DMS114 treated with DMSO at 0.1 percent for 48 hours (cell line): ENCODE data around the gene ZNHIT1.
A peak's percentile ranks its signal among the peaks of the same experiment; 100 is the strongest.
"Not testable (repeated sequence)": the region's sequence is repeated elsewhere in the genome, so short reads cannot be mapped to it uniquely, and the experiment has no call there.

Source experiments
- DNase-seq: peaks from one replicate; lab custom pipeline; 2025; ENCODE audit not compliant: unreplicated experiment; lab: John Stamatoyannopoulos, UW

Gene ZNHIT1

DNA sequence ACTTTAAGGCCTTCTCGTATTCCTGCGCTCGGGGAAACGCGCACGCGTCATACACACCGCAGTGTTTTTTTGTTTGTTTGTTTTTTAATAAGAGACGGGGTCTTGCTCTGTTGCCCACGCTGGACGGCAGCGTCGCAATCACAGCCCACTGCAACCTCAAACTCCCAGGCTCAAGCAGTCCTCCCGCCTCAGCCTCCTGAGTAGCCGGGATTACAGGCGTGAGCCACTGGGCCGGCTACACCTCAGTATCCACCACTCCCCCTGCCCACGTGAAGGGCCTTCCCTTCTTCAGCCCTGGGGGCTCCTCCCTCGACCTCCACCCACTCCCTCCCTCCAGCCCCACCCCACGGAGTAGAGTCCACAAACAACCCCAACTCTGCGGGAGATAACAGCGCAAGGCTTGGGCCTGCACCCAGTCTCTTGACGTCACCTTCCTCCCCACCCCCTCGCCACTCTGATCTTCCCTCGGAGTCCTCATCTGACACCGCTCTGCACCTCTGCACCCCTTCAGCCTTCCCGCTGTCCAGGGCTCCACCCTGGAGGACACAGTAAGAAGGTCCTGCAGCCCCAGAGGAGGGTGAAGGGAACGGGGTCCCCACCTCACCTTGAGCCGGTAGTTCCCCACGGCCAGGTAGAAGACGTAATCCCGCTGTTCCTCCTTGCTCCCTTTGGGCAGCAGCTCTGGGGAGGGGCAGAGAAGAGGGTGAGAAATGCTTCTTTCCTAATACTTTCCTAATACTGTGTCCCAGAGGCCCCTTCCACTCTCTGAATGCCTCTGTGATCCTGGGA, 22.5 kb downstream of the ZNHIT1 start:
- no peak for DNase-seq

DNA sequence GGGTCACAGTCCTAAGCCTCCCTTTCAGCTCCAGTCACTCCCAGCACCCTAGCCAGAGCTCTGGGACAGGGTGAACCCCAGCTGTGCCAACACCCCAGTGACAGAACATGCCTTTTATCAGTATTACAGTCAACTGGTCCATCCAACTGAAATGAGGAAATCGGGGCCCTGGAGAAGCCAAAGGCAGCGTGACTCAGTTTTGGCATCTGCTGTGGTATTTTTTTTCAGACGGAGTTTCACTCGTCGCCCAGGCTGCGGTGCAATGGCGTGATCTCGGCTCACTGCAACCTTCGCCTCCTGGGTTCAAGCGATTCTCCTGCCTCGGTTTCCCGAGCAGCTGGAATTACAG, 23.0 kb downstream of the ZNHIT1 start:
- no peak for DNase-seq

DNA sequence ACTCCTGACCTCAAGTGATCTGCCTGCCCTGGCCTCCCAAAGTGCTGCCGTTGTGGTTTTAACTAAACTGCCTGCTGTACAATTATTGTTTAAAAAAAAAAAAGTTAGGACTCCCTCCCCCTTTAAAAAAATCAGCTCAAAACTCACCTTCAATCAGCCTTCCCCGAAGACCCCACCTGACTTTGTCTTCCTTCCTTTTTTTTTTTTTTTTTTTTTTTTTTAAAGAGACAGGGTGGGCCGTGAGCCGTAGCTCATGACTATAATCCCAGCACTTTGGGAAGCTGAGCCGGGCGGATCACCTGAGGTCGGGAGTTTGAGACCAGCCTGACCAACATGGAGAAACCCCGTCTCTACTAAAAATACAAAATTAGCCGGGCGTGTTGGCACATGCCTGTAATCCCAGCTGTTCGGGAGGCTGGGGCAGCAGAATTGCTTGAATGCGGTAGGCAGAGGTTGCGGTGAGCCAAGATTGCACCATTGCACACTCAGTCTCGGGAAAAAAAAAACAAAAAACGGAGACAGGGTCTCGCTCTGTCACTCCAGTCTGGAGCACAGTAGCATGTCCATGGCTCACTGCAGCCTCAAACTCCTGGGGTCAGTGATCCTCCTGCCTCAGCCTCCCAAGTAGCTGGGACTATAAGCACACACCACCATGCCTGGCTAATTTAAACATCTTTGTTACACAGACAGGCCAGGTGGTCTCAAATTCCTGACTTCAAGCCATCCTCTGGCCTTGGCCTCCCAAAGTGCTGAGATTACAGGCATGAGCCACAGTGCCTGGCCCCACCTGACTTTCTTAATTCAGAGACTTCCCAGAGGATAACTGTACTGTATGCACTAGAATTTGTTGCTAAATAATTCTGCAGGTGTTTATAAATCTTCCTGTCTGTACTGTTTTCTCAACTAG, 23.7 kb downstream of the ZNHIT1 start:
- no peak for DNase-seq

DNA sequence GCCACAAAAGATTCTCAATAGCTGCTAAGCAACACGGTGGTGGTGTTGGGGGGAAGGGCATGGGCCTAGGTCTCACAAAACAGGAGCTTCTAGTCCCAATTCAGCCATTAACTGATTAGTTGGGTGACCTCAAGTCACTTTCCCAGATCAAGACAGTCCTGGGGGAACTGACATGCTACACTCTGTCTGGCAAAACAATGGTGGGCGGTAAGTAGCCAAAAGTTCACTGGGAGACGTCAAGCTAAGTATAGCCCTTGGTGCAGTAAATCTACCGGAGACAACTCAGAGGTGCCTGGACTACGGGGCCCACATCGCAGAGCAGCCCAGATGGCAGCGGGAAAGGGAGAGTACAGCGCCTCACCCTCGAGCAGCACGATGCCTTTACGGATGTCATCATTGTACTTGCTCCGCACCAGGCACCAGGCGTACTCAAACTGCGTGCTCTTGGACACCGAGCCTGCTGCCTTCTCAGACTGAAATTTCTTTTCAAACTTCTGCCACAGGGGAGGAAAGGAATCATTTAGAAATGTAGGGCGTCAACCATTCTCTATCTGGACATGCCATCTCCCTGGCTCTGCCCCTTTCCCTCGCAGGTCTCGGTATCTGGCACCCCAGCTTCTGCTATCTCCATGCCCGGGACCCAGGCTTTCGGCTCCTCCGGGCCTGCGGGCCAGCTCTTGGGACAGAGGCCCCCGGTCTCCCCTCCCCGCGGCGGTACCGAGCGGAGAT, 25.8 kb downstream of the ZNHIT1 start:
- DNase-seq, result peak; percentile 48

DNA sequence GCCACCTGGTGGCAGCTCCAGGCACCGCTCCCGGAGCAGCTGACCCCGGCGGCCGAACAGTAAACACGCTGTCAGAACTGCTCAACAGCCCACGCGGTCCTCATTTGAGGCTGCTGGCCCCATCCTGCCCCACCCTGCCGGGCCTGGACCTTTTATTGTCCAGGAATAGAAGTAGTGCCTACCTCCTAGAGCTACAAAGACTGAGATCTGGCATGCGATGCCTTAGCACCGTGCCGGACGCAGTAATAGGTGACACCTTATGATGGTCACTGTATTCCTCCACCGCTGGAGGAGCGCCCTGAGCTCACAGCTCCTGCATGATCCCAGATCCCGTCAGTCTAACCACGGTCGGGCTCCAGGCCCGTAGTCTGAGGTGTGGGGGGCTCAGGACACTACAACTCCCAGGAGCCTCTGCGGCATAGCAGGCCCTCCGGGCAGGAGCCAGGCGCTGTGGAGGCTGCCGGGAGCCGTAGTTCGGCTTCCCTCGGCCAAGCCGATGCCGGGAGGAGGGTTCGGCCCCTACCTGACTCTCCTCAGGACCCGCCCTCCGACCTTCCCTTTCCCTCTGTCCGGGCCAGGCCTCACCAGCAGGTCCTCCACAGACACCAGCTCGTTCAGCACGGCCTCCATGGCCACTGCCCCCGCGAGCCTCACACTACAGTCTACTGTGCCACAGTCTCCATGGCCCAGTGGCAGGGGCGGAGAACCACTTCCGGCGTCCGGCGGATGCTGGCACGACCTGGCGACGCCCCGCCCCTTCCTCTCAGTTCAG, 26.6 kb downstream of the ZNHIT1 start, which contains the start of gene FIS1:
FIS1 (minus strand) TSS at position 707 of the 772 bp plus-strand sequence; CDS start at position 630, 77 bp downstream.
- peak; percentile 86 for DNase-seq

DNA sequence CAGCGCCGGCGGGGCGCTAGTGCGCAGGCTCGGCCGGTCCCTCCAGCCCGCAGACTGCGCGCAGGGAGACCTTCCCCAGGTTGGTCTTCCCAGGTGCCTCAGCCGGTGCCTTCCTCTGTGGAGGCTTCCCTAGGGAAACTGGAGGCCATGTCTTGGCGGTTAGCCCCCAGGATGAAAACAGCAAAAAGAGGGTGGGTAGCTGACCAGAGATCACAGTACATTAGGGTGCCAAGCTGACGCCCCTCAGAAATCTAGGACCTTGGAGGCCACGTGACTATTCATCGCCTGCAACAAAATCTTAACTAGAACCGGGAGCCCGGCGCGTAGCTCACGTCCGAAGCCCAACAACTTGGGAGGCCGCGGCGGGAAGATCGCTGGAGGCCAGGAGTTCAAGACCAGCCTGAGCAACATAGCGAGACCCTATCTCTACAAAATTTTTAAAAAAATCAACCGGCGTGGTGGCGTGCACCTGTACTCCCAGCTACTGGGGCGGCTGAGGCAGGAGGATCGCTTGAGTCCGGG, 27.2 kb downstream of the ZNHIT1 start:
- no peak for DNase-seq

DNA sequence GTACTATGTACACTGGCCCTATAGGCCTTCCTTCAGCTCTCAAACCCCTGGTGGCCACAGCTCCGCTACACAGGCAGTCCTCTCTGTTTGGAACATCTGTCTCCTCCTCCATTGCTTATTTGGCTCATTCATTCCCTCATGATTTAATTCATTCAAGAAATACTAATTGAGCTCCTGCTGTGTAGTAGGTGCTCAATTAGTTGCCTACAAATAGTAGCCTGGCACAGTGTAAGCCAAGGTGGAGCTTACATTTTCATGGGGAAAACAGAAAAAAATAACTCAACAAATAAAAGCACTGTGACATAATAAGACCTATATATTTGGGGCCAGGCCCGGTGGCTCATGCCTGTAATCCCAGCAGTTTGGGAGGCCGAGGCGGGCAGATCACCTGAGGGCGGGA, 30.3 kb downstream of the ZNHIT1 start:
- DNase-seq, result peak; percentile 27

DNA sequence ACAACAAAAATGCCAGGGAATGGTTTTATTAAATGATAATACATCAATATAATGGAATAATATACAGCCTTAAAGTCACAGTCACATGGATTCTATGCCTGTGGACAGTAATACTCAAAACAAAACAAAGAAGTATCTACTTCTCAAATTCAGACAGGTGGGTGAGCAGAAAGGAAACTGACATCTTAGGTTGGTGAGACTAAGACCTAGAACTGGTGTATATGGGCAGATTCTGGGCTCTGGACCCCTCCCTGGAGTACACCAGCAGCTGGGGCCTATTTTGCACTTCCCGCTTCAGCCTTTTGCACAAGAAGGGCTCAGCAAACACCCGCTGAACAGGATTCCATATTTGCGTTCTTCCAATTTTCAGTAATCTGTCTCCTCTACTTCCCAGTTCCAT, 32.4 kb downstream of the ZNHIT1 start:
- DNase-seq, result no peak

DNA sequence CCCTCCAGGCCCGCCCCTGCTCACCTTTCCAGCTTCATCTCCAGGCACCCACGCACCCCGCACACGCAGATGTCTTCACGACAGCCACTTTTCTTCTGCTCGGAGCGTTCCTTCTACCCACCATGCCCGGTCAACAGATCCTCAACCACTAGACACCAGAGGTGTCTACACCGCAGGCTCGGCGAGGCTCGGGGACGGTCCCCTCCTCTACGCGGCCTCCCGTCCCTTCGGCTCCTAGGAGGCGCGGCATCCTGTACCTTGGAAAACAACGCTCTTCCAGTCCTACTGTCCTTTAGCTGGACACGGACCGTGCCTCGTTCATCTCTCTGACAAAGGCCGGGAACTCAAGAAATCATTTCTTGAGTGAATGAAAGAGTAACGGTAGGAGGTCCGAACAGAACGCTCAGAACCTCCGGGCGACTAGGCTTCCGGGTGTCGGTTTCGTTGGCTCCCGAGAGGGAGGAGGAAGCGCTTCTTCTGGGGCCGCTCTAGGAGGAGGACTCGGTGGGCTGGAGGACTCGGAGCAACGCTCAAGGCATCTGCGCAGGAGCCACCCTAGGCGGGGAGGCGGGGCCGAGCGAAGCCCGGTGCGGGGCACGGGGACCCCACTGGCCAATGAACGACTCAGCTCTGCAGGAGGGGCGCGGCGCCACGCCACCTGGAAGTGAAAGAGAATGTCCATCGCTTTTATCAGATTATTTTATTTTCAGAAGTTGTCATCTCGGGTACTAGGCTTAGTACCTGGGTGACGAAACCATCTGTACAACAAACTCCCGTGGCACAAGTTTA, 34.1 kb downstream of the ZNHIT1 start:
- DNase-seq, result peak; percentile 95

DNA sequence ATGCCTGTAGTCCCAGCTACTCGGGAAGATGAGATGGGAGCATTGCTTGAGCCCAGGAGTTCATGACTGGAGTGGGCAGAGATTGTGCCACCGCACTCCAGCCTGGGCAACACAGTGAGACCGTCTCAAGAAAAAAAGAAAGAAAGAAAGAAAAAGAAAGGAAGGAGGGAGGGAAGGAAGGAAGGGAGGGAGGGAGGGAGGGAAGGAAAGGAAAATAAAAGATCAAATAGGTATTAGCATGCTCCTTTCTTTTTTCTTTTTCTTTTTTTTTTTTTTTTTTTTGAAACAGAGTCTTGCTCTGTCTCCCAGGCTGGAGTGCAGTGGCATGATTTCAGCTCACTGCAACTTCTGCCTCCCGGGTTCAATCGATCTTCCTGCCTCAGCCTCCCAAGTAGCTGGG, 35.2 kb downstream of the ZNHIT1 start:
- not testable (repeated sequence) for DNase-seq

DNA sequence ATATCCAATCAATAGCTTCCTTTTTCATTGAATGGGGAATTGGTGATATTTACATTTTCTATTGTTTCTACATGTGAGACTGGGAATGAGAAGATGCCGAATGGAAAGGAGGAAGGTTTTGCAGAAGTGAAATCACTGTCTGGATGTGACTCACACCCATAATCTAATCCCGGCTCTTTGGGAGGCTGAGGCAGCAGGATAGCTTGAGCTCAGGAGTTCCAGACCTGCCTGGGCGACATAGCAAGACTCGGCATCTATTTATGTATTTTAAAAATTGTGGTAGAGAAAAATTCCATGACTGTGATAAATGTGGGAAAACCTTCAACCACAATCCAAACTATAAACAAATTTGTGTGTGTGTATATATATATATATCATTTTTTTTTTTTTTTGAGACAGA, 37.8 kb downstream of the ZNHIT1 start:
- DNase-seq, result no peak

DNA sequence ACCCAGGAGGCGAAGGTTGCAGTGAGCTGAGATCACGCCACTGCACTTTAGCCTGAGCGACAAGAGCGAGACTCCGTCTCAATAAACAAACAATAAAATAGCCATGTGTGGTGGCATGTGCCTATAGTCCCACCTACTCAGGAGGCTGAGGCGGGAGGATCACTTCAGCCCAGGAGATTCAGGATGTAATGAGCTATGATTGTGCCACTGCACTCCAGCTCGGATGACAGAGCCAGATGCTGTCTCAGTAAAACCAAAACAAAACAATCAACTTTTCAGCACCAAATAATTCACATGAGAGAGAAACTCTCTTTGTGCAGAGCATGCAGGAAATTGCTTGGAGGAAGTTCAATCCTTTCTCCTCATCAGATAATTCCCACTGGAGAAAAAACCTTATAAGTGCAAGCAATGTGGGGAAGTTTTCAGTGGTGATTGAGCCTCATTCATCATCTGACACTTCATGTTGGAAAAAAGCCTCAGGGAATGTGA, 40.3 kb downstream of the ZNHIT1 start:
- no peak for DNase-seq

DNA sequence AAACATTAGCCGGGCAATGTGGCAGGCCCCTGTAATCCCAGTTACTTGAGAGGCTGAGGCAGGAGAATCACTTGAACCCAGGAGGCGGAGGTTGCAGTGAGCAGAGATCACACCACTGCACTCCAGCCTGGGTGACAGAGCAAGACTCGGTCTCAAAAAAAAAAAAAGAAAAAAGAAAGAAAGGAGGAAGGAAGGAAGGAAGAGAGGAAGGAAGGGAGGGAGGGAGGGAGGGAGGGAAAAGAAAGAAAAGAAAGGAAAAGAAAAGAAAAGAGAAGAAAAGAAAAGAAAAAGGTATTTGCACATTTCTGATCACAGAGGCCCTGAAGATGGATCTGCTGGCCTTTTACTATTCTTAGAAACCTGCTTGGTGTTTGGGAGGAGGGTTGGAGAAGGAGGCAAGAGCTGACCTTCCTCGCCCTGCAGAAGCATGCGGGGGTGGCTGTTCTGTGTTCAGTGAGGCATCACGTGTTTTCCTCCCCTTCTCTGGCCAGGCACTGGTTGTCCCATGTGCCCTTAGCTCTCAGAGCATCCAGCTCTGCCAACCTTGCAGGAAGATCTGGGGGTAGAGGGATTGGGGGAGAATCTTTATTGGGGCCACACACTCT, 46.2 kb downstream of the ZNHIT1 start:
- DNase-seq, result not testable (repeated sequence)

DNA sequence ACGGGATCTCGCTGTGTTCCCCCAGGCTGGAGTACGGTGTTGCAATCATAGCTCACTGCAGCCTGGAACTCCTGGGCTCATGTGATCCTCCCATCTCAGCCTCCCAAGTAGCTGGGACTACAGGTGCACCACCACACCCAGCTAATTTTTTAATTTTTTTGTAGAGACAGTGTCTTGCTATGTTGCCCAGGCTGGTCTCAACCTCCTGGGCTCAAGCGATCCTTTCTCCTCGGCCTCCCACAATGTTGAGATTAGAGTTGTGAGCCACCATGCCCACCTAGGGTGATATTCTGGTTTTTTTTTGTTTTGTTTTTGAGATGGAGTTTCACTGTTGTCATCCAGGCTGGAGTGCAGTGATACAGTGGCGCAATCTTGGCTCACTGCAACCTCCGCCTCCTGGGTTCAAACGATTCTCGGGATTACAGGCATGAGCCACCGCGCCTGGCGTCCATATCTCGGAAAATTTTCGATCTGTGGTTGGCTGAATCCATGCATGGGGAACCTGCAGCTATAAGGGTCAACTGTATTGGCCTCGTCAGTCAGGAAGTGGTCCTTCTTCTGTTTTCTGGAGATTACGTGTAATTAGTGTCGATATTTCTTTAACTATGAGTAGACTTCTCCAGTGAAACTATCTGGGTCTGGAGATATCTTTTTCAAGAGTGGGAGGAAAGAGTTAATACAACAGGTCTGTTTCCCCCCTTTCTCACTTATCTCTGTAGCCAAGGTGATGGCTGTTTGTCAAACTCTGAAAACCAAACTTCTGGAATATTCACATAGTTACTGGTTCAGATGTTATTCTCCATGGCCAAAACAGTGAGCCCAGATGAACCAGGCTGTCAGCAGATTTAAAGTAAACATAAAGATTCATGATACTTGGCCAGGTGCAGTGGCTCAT, 47.9 kb downstream of the ZNHIT1 start:
- no peak for DNase-seq

DNA sequence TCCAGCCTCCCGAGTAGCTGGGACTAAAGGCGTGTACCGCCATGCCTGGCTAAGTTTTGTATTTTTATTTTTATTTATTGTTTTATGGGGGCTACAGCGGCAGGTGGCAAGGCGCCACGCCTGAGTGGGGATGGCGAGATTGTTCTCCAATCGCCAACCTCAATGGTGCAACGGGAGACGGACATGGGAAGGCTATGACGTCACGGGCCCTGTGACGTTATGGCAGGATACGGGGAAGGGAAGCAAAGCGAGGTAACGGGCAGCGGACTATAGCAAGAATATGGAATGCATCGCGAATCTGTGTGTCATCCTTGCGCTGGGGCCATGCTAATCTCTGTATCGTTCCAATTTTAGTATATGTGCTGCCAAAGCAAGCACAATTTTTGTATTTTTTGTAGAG, 51.7 kb downstream of the ZNHIT1 start:
- no peak for DNase-seq

DNA sequence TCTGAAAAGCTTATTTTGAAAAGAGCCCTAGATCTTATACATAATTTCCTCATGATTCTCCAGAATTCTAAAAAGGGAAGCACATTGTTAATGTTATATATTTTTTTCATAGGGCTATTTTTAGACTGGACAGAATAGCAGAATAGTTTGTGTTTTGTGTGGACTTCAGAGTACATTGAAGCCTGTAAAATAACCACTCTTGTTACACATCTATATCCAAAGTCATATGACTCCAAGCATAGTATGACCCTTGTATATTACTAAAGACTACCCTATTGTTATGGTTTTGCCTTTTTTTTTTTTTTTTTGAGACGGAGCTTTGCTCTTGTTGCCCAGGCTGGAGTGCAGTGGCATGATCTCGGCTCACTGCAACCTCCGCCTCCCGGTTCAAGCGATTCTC, 53.1 kb downstream of the ZNHIT1 start:
- DNase-seq, result no peak

DNA sequence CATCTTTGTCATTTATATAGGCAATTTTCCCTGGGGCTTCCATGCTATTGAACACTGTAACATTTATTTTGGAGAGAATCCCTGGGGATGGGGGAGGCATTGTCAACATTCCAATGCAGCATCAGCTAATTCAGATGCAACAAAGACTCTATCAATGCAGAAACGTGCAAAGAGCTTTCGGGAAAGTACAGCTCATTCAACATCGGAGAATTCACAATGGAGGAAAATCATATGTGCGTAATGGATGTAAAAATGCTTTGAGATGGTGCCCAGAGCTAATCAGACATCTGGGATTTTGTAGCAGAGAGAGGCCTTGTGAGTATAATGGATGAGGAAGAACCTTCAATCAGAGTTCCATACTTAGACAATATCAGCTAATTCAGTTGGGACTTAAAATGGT, 55.2 kb downstream of the ZNHIT1 start:
- DNase-seq, result no peak
